CD4-positive, alpha-beta T cell treated with Interferon gamma for 1 hour (primary cell): ENCODE data around the gene NBPF26.
"Not testable (repeated sequence)": the region's sequence is repeated elsewhere in the genome, so short reads cannot be mapped to it uniquely, and the experiment has no call there.

ENCODE experiments used
- DNase-seq: peaks from one replicate; pipeline ENCODE4 v3.0.0-alpha.2; 2020

NBPF26 gene

GRCh38 chr1:120859615-120860234 is 136.0 kb downstream of the NBPF26 start:
- not testable (repeated sequence) for DNase-seq

GRCh38 chr1:120878206-120878605 is 154.5 kb downstream of the NBPF26 start:
- not testable (repeated sequence) for DNase-seq

GRCh38 chr1:120880056-120880455 is 156.3 kb downstream of the NBPF26 start:
- not testable (repeated sequence) for DNase-seq

GRCh38 chr1:120881934-120882333 is 158.2 kb downstream of the NBPF26 start:
- DNase-seq = not testable (repeated sequence)
